Loucy (cell line): ENCODE results near the gene CTNND2.

Experiments used
- H2AFZ ChIP-seq: fragments of 200-600 bp; sonication (generic); 2 replicates; pipeline ENCODE4 v1.6.0; 2016; ENCODE audit warnings: antibody characterized with exemption, mild to moderate bottlenecking, low read length, moderate library complexity
- H3F3A ChIP-seq: fragments of 200-600 bp; 2 replicates; pipeline ENCODE4 v1.6.0; 2016; ENCODE audit warnings: antibody characterized with exemption, low read depth, mild to moderate bottlenecking
- H3K27me3 ChIP-seq: fragments of 200-600 bp; sonication (generic); 2 replicates; pipeline ENCODE4 v1.6.1; 2014; ENCODE audit warnings: low read length, mild to moderate bottlenecking; ENCODE audit not compliant: insufficient read depth, poor library complexity, severe bottlenecking
- H3K36me3 ChIP-seq: fragments of 200-600 bp; sonication (generic); 2 replicates; pipeline ENCODE4 v1.6.1; 2016; ENCODE audit warnings: low read length; ENCODE audit not compliant: insufficient read depth
- H3K4me1 ChIP-seq: fragments of 200-600 bp; sonication (generic); 2 replicates; pipeline ENCODE4 v1.5.1; 2014; ENCODE audit warnings: low read length, mild to moderate bottlenecking; ENCODE audit not compliant: insufficient read depth, poor library complexity, severe bottlenecking
- H3K4me2 ChIP-seq: fragments of 200-600 bp; sonication (generic); 2 replicates; pipeline ENCODE4 v1.6.0; 2014; ENCODE audit warnings: antibody characterized with exemption, low read length, low read depth, mild to moderate bottlenecking; ENCODE audit not compliant: poor library complexity, severe bottlenecking
- H3K4me3 ChIP-seq: fragments of 200-600 bp; sonication (generic); 2 replicates; pipeline ENCODE4 v1.5.1; 2014; ENCODE audit warnings: low read length, mild to moderate bottlenecking, mixed read lengths; ENCODE audit not compliant: poor library complexity, severe bottlenecking
- H3K79me2 ChIP-seq: fragments of 200-600 bp; sonication (generic); 2 replicates; pipeline ENCODE4 v1.6.1; 2014; ENCODE audit warnings: low read length; ENCODE audit not compliant: insufficient read depth
- H3K9ac ChIP-seq: fragments of 200-600 bp; sonication (generic); 2 replicates; pipeline ENCODE4 v1.6.0; 2014; ENCODE audit warnings: mild to moderate bottlenecking, low read depth, low read length, moderate library complexity; ENCODE audit not compliant: poor library complexity, severe bottlenecking
- H3K9me2 ChIP-seq: fragments of 200-600 bp; sonication (generic); replicated peaks from 2 replicates; pipeline ENCODE4 v1.6.1; 2016; ENCODE audit warnings: low read depth, low read length, mixed read lengths
- H3K9me3 ChIP-seq: fragments of 200-600 bp; sonication (generic); 2 replicates; pipeline ENCODE4 v1.6.1; 2014; ENCODE audit warnings: mild to moderate bottlenecking, antibody characterized with exemption, low read length, low read depth; ENCODE audit not compliant: insufficient read depth
- H4K20me1 ChIP-seq: fragments of 200-600 bp; sonication (generic); 2 replicates; pipeline ENCODE4 v1.6.0; 2014; ENCODE audit warnings: antibody characterized with exemption, low read length, mild to moderate bottlenecking; ENCODE audit not compliant: insufficient read depth, poor library complexity, severe bottlenecking
- CTCF ChIP-seq: fragments of 200-600 bp; sonication (generic); conservative IDR thresholded peaks from 2 replicates; pipeline ENCODE4 v1.5.1; 2014; ENCODE audit warnings: mild to moderate bottlenecking, antibody characterized with exemption, low read length
- EZH2phosphoT487 ChIP-seq: fragments of 200-600 bp; IDR thresholded peaks from 2 replicates; pipeline ENCODE4 v1.6.1; 2018; ENCODE audit warnings: antibody characterized with exemption, mild to moderate bottlenecking, moderate library complexity, borderline replicate concordance

The CTNND2 gene

GRCh38 chr5:10975945-10976344 is 928.3 kb downstream of the CTNND2 start:
- H3K27me3 ChIP-seq, result peaks cover 3% of the 10 kb centered on the region
- no peaks in the 10 kb centered on the region for H3F3A ChIP-seq
- H3K9me2 ChIP-seq, result no peaks in the 10 kb centered on the region
- H3K4me1 ChIP-seq, result peaks cover 10% of the 10 kb centered on the region
- no peaks in the 10 kb centered on the region for H3K79me2 ChIP-seq
- no peak for TF ChIP-seq CTCF
- TF ChIP-seq EZH2phosphoT487, result no peak
- no peak overlapping the region for H2AFZ ChIP-seq
- H3K36me3 ChIP-seq, result no peaks in the 10 kb centered on the region
- no peak overlapping the region for H3K9ac ChIP-seq
- H3K4me3 ChIP-seq, result no peak overlapping the region
- H3K9me3 ChIP-seq, result no peaks in the 10 kb centered on the region
- H3K4me2 ChIP-seq, result no peak overlapping the region
- H4K20me1 ChIP-seq, result no peaks in the 10 kb centered on the region

GRCh38 chr5:10974850-10975249 is 929.4 kb downstream of the CTNND2 start:
- no peak overlapping the region for H3K9ac ChIP-seq
- H4K20me1 ChIP-seq, result no peaks in the 10 kb centered on the region
- H3K4me1 ChIP-seq, result peaks cover 8% of the 10 kb centered on the region
- H3K4me3 ChIP-seq, result no peak overlapping the region
- no peaks in the 10 kb centered on the region for H3K9me3 ChIP-seq
- no peaks in the 10 kb centered on the region for H3K9me2 ChIP-seq
- H2AFZ ChIP-seq, result no peak overlapping the region
- no peaks in the 10 kb centered on the region for H3K79me2 ChIP-seq
- peaks cover 3% of the 10 kb centered on the region for H3K27me3 ChIP-seq
- no peaks in the 10 kb centered on the region for H3F3A ChIP-seq
- no peak overlapping the region for H3K4me2 ChIP-seq
- TF ChIP-seq CTCF (no peak), EZH2phosphoT487 (no peak)
- no peaks in the 10 kb centered on the region for H3K36me3 ChIP-seq

GRCh38 chr5:10973316-10973715 is 930.9 kb downstream of the CTNND2 start:
- Histone ChIP-seq H2AFZ (no peak overlapping the region), H3K9ac (no peak overlapping the region), H3K4me2 (no peak overlapping the region), H3K27me3 (peaks cover 3% of the 10 kb centered on the region), H3K4me1 (no peaks in the 10 kb centered on the region), H3K36me3 (no peaks in the 10 kb centered on the region), H4K20me1 (no peaks in the 10 kb centered on the region), H3F3A (no peaks in the 10 kb centered on the region), H3K9me3 (no peaks in the 10 kb centered on the region), H3K4me3 (no peak overlapping the region), H3K9me2 (no peaks in the 10 kb centered on the region), H3K79me2 (no peaks in the 10 kb centered on the region)
- TF ChIP-seq EZH2phosphoT487, result no peak
- TF ChIP-seq CTCF, result no peak
